ENCODE data around the gene NKAIN4.
"Not testable (repeated sequence)": the region's sequence is repeated elsewhere in the genome, so short reads cannot be mapped to it uniquely, and the experiment has no call there.

The NKAIN4 gene

GRCh38 chr20:63254606-63255384, 532 bp upstream of the NKAIN4 start:
- DNase-seq: no peak

GRCh38 chr20:63253438-63254231, 628 bp downstream of the NKAIN4 start:
- no peak for DNase-seq

DNA sequence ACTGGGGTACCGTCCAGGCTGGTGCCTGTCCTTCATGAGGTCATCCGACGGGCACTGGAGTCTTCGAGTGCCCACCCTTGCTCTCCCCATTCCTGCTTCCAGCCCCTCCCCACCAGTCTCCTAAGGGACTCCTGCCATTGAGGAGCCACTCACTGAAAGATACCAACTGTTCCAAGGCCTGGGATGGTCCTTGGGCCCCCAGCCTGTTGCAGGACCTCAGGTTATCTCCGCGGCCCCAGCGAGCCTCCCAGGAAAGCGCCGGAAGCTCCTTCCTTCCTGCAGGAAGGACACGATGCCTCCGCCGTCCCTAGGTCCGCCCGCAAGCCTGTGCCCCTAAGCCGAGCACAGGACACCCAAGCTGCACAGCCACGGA, 1.2 kb downstream of the NKAIN4 start:
- no peak for DNase-seq

DNA sequence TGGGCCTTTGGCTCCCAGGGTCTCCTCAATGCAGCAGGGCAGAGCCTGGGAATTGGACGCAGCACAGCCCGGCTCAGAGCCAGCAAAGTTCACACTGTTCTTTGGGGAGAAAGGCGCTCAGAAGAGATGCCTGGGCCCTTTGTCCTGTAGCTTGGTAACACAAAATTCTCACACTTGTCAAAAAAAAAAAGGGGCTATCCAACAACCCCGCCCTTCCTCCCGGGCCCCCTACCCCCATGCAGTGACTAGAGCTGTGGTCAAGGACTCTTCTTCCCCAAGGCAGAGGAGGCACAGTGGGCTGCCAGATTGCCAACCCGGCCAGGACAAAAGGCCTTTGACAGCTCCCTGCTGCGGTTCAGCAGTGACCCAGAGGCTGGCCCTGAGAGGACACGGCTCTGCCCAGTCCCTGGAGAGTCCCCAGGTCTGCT, 2.0 kb downstream of the NKAIN4 start:
- no peak for DNase-seq

DNA sequence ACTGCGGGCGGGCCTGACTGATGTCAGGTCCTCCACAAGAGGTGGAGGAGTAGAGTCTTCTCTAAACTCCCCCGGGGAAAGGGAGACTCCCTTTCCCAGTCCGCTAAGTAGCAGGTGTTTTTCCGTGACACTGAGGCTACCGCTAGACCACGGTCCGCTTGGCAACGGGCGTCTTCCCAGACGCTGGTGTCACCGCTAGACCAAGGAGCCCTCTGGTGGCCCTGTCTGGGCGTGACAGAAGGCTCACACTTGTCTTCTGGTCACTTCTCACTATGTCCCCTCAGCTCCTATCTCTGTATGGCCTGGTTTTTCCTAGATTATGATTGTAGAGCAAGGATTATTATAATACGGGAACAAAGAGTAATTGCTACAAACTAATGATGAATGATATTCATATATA, 2.9 kb downstream of the NKAIN4 start:
- DNase-seq: not testable (repeated sequence)

DNA sequence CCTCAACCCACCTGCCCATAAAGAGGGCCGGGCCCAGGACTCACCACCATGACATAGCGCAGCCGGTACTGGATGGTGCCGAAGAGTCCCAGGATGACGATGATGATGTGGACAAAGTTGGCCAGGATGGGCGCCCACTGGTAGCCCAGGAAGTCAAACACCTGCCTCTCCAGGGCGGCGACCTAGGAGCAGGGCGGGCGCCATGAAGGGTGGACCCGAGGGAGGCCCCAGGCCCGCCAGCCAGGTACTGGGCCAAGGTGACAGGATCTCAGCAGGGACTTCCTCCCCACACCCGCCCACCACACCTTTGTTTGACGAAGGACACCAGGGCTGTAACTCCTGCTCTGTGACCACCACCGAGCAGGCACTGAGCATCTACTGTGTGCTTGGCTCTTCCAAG, 4.4 kb downstream of the NKAIN4 start:
- DNase-seq: no peak

DNA sequence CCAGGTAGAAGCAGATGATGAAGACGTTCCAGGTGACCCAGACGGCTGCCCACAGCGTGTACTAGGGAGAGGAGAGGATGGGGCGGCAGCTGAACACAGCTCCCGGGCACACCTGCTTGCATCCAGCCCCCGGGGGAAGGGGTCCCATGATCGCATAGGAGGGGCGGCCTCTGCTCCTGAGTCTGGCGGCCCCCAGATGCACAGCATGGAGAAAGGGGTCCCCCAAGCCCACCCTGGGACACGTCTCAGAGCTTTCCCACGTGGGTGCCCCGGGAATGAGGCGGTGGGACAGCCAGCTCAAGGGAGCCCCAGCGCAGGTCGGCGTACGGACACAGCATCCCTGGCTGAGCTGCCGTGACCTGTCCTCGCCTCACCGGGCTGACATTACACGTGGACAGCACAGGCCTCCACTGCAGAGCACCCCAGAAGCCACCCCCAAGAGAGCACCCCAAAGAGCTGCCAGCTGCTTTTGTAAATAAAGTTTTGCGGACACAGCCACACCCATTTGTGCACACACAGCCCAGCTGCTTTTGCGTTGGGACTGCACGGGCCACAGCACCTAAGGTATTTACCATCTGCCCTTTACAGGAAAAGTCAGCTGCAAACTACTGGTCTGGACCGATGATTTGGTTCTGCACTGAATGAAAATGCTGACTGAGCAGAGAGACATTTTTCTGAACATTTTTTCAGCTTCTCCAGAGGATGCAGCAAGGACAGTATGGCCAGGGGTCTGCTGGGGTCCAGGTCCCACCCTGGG, 5.2 kb downstream of the NKAIN4 start:
- no peak for DNase-seq

GRCh38 chr20:63247671-63248228, 6.5 kb downstream of the NKAIN4 start:
- no peak for DNase-seq

DNA sequence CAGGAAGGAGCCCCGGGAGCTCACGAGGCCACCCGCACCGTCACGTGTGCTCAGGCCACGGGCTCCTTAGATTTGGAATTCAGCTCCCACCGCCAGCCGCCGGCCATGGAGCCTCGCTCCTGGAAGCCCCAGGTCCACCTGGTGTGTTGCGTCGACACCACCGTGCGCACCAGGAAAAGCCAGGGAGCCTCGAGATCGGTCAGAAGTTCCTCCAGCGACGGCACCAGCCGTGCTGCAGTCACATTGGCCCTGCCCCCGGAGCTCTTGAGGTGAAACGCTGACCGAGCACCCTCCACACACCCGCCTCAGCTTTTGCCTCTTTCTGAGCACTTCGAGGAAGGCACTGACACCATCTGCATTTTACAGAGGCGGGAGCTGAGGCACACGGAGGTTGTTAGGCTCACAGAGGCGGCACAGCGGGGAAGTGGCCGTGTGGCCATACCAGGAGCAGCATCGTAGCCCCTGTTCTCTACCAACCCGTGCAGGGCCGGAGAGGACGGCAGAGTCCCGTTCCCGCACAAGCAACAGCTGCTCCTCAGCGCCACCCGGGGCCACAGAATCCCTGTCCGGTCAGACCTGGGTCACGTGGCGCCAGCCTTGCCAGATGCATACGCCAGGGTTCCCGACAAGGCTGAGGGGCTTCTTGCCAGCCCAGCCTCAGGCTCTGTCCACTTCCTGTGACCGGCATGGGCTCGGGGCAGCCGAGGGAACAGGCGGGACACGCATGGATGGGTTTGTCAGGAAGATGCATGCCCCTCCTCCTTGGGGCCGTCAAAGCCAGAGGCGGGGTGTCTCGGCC, 7.6 kb downstream of the NKAIN4 start:
- DNase-seq: no peak

DNA sequence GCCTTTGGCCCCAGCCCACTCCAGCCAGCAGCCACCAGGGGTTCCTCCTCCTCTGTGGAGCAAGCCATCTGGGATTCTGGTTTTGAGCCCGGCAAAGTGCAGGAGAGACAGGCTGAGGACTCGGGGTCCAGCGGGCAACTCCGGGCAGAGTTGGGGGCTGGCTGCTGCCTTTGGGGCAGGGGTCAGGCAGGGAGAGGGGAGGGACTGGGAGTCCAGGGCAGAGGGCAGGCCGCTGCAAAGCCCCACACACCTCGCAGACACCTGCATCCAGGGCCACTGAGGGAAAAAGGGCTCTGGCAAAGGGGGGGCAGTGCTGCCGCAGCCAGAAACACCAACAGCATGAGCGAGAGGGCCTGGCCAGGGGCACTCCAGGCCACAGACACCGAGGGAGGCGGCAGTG, 9.8 kb downstream of the NKAIN4 start:
- DNase-seq: no peak

DNA sequence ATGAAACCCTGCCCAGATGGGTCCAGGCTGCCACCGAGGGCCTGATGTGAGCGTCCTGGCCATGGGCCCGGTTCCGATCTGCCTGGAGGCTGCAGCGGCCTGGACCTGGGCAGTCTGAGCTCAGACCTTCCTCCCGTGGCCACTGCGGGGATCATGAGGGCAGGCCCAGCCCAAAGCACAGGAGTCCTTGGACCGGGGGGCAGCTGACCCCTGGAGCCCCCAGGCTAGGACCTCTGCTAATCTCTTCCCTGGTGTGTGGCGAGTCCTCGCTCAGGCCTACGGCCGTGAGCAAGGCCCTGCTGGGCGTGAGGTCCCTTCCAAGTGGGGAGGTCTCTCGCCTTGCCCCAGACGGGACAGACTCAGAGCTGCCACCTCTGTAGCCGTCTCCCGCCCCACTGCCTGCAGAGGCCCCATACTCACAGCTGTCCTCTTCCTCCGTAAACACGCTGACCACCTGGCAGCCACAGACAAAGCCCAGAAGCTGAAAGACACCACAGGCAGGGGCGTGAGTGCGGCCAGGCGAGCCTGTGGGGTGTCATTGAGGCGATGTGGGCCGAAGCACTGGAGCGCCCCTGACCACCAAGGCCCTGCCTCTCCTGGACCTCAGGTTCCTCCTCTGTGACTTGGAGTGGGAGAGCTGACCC, 10.5 kb downstream of the NKAIN4 start:
- no peak for DNase-seq

GRCh38 chr20:63242736-63243135, 11.5 kb downstream of the NKAIN4 start:
- no peak for DNase-seq

DNA sequence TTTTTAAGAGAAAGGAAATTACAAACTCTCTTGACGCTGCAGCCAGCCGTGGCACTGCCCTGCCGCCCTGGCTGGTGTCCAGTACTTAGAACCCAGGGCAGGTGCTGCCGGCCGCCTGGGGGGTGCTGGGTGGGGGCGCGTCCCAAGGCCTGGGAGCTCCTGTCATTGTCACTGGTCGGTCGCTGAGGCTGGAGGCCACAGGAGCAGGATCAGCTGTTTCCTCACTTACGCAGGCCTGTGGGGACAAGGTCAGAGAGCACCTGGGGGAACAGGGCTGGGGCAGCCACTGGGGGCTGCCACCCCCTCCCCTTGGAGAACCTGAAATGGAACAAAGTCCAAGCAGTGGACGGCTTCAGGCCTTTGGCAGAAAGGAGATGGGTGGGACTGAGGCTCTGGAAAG, 13.0 kb downstream of the NKAIN4 start:
- DNase-seq: no peak

- DNase-seq: no peak
These were observed 14.3 kb downstream of the NKAIN4 start for GRCh38 chr20:63240004-63240403.

GRCh38 chr20:63239431-63239830, 14.8 kb downstream of the NKAIN4 start:
- DNase-seq: no peak

GRCh38 chr20:63238514-63239125, 15.6 kb downstream of the NKAIN4 start:
- DNase-seq: no peak

- DNase-seq: no peak
These were observed 16.2 kb downstream of the NKAIN4 start for GRCh38 chr20:63238031-63238430.

- no peak for DNase-seq
These were observed 18.0 kb downstream of the NKAIN4 start for GRCh38 chr20:63236116-63236837.

DNA sequence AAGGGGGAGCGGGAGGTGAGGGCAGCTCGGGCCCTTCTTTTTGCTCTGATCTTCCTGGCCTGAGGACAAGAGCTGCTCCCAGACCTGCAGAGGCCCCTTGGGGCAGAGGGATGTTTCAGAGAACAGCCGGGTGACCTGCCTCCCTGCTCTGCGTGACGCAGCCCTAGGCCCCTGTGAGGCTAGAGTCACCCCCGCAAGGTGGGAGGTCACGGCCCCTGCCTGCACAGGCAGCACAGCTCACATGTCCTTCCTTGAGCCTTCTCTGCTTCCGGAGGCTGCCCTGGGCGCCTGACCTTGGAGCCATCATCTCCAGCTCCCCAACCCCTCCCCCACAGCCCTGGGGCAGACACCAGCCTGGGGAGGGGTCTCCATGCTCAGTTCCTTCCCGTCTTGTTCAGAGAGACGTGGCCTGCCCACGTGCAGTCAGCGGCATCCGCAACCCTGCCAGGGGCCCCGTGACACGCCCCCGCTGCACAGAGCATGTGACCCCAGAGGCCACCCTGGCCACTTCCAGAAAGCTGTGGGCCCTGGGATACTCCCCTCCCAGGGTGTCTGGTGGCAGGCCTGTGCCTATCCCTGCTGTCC, 18.8 kb downstream of the NKAIN4 start, which contains the start of gene BIRC7:
Gene BIRC7 (plus strand): TSS at position 507 of the 585 bp plus-strand sequence. CDS start 192 bp downstream, outside the sequence.
- DNase-seq: no peak
